Natural killer cell (primary cell): Measurements from ENCODE around the gene RNF14. TPM values are rescaled to one million over a fixed set of nuclear protein-coding genes. Genes with fewer than 3 reads are reported as not detected.

ENCODE experiments used
- ATAC-seq, 3 donors: fragments of 150-1000 bp in 2 of 3; fragments of 200-7000 bp in 1 of 3; cut with Tn5 transposase; 1 replicate in 1 of 3; 2 replicates in 2 of 3; pipeline ENCODE4 v1.10.0; 2021; ENCODE audit warnings: mild to moderate bottlenecking in 2 of 3, moderate library complexity in 2 of 3
- DNase-seq, 2 donors: peaks; one replicate each; pipeline versions ENCODE4 v3.0.0 to v3.0.0-alpha.2; 2013 to 2021; ENCODE audit warnings: mixed read lengths in 1 of 2
- H3K27ac ChIP-seq: one replicate; pipeline ENCODE4 v1.5.1; 2013; ENCODE audit warnings: mild to moderate bottlenecking, low read length
- H3K27me3 ChIP-seq: one replicate; pipeline ENCODE4 v1.6.1; 2013; ENCODE audit warnings: low read length; ENCODE audit not compliant: control insufficient read depth, insufficient read depth
- H3K36me3 ChIP-seq: one replicate; pipeline ENCODE4 v1.6.1; 2013; ENCODE audit warnings: low read length; ENCODE audit not compliant: control insufficient read depth, insufficient read depth
- H3K4me1 ChIP-seq: one replicate; pipeline ENCODE4 v1.6.1; 2013; ENCODE audit warnings: low read length; ENCODE audit not compliant: control insufficient read depth, insufficient read depth
- H3K4me3 ChIP-seq: one replicate; pipeline ENCODE4 v1.5.1; 2013; ENCODE audit warnings: low read length
- H3K9me3 ChIP-seq: one replicate; pipeline ENCODE4 v1.6.1; 2013; ENCODE audit warnings: low read length; ENCODE audit not compliant: control insufficient read depth, insufficient read depth
- H3K27ac Mint-ChIP-seq, 2 donors: one replicate each; pipeline ENCODE4 v1.8.0; 2022; ENCODE audit warnings: mild to moderate bottlenecking in 2 of 2, mixed read lengths in 2 of 2, moderate library complexity in 1 of 2
- H3K27me3 Mint-ChIP-seq, 2 donors: one replicate each; pipeline ENCODE4 v1.8.0; 2022; ENCODE audit warnings: low read depth in 2 of 2, mixed read lengths in 2 of 2
- H3K36me3 Mint-ChIP-seq: one replicate; pipeline ENCODE4 v1.8.0; 2022; ENCODE audit warnings: mixed read lengths
- H3K4me1 Mint-ChIP-seq, 2 donors: one replicate each; pipeline ENCODE4 v1.8.0; 2022; ENCODE audit warnings: mixed read lengths in 2 of 2
- H3K4me3 Mint-ChIP-seq: one replicate; pipeline ENCODE4 v1.8.0; 2022; ENCODE audit warnings: mild to moderate bottlenecking, moderate library complexity, mixed read lengths
- H3K9me3 Mint-ChIP-seq, 2 donors: one replicate each; pipeline ENCODE4 v1.8.0; 2022; ENCODE audit warnings: mixed read lengths in 2 of 2
- WGBS: methylation state at CpG from one replicate; pipeline ENCODE4 v1.1.7; 2013; ENCODE audit warnings: missing lambda C conversion rate; ENCODE audit not compliant: insufficient coverage; 5-methylcytosine and 5-hydroxymethylcytosine counted together
- intact Hi-C: fragments of 100-400 bp; cut with micrococcal nuclease; formaldehyde crosslinking; loops from one replicate; pipeline ENCODE4 v1.14.2; 2022
- total RNA-seq, 4 donors: library from RNA; stranded (reverse); fragments of 120-200 nt in 1 of 4; gene quantifications; one replicate each; pipeline versions ENCODE4 v1.2.3 to v1.2.4, GENCODE V29; 2013 to 2022
- TF ChIP-seq, protein P1 (sequence below): fragments of 200-600 bp; IDR thresholded peaks from one replicate; pipeline ENCODE4 v1.8.0; 2022; ENCODE audit warnings: antibody characterized with exemption

The RNF14 gene
- total RNA-seq, 3 donors from 2014 or later (not counting 1 experiment from before 2014, with no cell fraction given), result 20.6 to 29.2 (median 21.3) TPM

DNA sequence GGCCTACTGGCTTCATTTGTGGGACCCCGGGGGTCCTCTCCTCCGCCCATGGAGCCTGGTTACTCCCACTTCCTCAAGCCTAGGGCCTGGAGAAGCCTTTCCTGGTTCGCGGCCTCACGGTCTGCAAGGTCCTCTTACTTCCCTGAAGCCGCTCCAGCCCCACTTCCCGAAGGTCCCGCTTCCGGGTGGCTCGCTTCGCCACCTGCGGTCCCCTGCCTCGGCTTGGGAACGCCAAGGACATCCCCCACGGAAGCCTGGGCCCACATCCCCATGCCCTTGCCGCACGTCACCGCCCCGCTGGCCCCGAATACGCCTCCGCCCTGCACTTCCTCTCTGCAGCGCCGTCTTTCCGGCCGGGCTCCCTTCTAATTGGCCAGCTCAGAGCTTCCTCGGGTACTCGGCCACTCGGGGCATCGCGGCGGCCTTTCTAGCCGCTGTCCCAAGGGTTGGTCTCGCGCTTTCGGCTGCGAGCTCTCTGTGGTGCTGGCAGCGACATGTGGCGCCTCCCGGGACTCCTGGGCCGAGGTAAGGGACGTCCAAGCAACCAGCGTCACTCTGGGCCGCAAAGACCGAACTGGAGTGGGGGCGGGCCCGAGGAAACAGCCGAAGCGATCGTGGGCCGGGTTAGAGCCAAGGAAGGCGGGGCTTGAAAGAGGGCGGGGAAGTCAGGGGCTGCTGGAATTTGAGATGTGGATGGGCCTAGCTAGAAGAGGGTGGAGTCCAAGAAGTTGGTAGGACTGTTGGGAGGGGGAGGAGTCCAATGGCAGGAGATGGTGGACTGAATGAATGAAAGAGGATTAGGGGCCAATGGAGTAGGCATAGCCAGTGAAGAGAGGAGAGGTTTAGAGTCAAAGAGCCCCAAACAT, 45.2 kb upstream of the RNF14 start, which contains the start of gene DELE1:
Gene DELE1, plus strand, starts transcription at position 424 of the 866 bp plus-strand sequence. Its CDS starts 71 bp downstream, at position 495.
- Mint-ChIP-seq H3K27ac (peak within 1 kb of the TSS; percentile 97), H3K27me3 (peaks cover 0 to 4% of the 10 kb centered on the region in 2 donors)

DNA sequence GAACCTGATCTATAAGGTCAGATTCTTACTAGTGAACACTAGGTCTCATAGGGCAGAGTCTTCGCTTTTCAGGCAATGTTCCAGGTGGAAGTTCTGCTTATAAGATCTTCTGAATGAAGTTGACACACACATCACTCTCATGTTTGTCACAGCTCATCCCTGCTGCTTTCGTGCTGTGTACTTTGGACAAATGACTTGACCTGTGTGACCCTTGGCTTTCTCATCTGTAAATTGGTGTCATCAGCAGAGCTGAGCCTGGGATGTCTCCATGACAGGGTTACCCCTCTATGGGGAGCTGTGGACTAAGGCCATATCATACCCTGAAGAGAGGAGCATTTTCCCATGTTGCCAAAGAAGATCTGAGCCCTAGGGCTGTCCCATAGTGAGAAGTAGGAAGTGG, 42.5 kb upstream of the RNF14 start:
- peaks cover 8% of the 10 kb centered on the region for H3K36me3 Mint-ChIP-seq
- H3K4me1 Mint-ChIP-seq, result peaks cover 18 to 34% of the 10 kb centered on the region in 2 donors
- WGBS, result 93% methylated on average over 2 of the region's 2 CpGs
- no peak for ATAC-seq
- Histone ChIP-seq H3K4me3 (no peak overlapping the region), H3K9me3 (no peaks in the 10 kb centered on the region), H3K4me1 (peaks cover 18% of the 10 kb centered on the region), H3K27ac (no peak overlapping the region), H3K27me3 (no peaks in the 10 kb centered on the region), H3K36me3 (peaks cover 59% of the 10 kb centered on the region)
- no peak overlapping the region for H3K4me3 Mint-ChIP-seq
- no peak overlapping the region for H3K27ac Mint-ChIP-seq
- no peak for DNase-seq
- intact Hi-C loops, result no loop called here
- H3K9me3 Mint-ChIP-seq, result no peaks in the 10 kb centered on the region
- H3K27me3 Mint-ChIP-seq, result no peaks in the 10 kb centered on the region
- TF ChIP-seq, protein P1, sequence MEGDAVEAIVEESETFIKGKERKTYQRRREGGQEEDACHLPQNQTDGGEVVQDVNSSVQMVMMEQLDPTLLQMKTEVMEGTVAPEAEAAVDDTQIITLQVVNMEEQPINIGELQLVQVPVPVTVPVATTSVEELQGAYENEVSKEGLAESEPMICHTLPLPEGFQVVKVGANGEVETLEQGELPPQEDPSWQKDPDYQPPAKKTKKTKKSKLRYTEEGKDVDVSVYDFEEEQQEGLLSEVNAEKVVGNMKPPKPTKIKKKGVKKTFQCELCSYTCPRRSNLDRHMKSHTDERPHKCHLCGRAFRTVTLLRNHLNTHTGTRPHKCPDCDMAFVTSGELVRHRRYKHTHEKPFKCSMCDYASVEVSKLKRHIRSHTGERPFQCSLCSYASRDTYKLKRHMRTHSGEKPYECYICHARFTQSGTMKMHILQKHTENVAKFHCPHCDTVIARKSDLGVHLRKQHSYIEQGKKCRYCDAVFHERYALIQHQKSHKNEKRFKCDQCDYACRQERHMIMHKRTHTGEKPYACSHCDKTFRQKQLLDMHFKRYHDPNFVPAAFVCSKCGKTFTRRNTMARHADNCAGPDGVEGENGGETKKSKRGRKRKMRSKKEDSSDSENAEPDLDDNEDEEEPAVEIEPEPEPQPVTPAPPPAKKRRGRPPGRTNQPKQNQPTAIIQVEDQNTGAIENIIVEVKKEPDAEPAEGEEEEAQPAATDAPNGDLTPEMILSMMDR, result no peak

More for the DNA sequence above, 45.2 kb upstream of the RNF14 start, which contains the start of gene DELE1:
- 0% methylated on average over 53 of the region's 53 CpGs for WGBS
- ATAC-seq, result peak; percentile 96 to 98 (median 96)
- Mint-ChIP-seq H3K4me1 (peaks cover 18 to 34% of the 10 kb centered on the region in 2 donors), H3K9me3 (no peaks in the 10 kb centered on the region), H3K36me3 (no peaks in the 10 kb centered on the region), H3K4me3 (peak within 1 kb of the TSS; percentile 97)
- Histone ChIP-seq H3K27me3 (no peaks in the 10 kb centered on the region), H3K36me3 (peaks cover 33% of the 10 kb centered on the region), H3K4me1 (peaks cover 18% of the 10 kb centered on the region), H3K9me3 (no peaks in the 10 kb centered on the region), H3K27ac (peak within 1 kb of the TSS; percentile 97), H3K4me3 (peak within 1 kb of the TSS; percentile 93)
- intact Hi-C loops, result loop anchor here (1.0 to 2.0 kb wide), 3 partner anchors 37 to 75 kb away; partner anchors contain the start of gene RNF14
- peak; percentile 86 to 92 for DNase-seq
- TF ChIP-seq, protein P1, result no peak

DNA sequence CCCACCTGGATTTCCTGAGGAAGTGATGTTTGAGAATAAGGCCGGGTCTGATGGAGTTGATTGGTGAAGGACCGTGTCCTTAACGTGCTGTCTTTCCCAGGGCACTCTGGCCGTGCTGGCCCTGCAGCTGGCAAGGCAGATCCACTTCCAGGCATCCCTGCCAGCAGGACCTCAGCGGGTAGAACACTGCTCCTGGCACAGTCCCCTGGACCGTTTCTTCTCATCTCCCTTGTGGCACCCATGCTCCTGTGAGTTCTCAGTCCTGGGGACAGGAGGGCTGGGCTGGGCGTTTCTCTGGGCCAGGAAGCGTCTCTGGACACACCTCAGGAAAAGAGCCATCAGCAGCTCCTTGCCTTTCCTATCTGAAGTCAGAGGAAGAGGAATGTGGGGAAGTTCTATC, 40.9 kb upstream of the RNF14 start:
- no peaks in the 10 kb centered on the region for H3K27me3 Mint-ChIP-seq
- TF ChIP-seq, protein P1, result no peak
- H3K36me3 Mint-ChIP-seq, result peaks cover 22% of the 10 kb centered on the region
- intact Hi-C loops, result no loop called here
- H3K4me1 ChIP-seq, result peaks cover 13% of the 10 kb centered on the region
- peaks cover 18 to 34% of the 10 kb centered on the region in 2 donors for H3K4me1 Mint-ChIP-seq
- H3K27ac Mint-ChIP-seq, result no peak overlapping the region
- no peak overlapping the region for H3K4me3 Mint-ChIP-seq
- no peak overlapping the region for H3K27ac ChIP-seq
- H3K27me3 ChIP-seq, result no peaks in the 10 kb centered on the region
- H3K9me3 ChIP-seq, result no peaks in the 10 kb centered on the region
- no peaks in the 10 kb centered on the region for H3K9me3 Mint-ChIP-seq
- no peak overlapping the region for H3K4me3 ChIP-seq
- 81% methylated on average over 8 of the region's 8 CpGs for whole genome bisulfite sequencing
- ATAC-seq, result no peak
- no peak for DNase-seq
- peaks cover 69% of the 10 kb centered on the region for H3K36me3 ChIP-seq
